Cardiac fibroblast (primary cell): ENCODE results near the gene CFH.

Experiments
- DNase-seq, 2 donors: peaks; one replicate each; pipeline versions ENCODE4 v3.0.0 to v3.0.0-alpha.2; 2010; ENCODE audit warnings: low read depth in 2 of 2
- H3K4me3 ChIP-seq, 2 donors: replicated peaks in 1 of 2; 1 replicate in 1 of 2; 2 replicates in 1 of 2; pipeline ENCODE4 v1.5.1; 2011; ENCODE audit warnings: low read depth in 2 of 2, low read length in 2 of 2, mild to moderate bottlenecking in 2 of 2, moderate library complexity in 1 of 2
- CTCF ChIP-seq: IDR thresholded peaks from one replicate; pipeline ENCODE4 v1.5.1; 2011; ENCODE audit warnings: low read depth, mild to moderate bottlenecking, low read length, inconsistent platforms

The CFH gene

GRCh38 chr1:196660852-196661251 lies 9.0 kb downstream of the CFH start:
- TF ChIP-seq CTCF = peak; percentile 18
- no peak overlapping the region for H3K4me3 ChIP-seq
- DNase-seq = peak; percentile 59 to 64

- no peak for TF ChIP-seq CTCF
- no peak for DNase-seq
- H3K4me3 ChIP-seq = no peak overlapping the region
These were observed 9.5 kb downstream of the CFH start for GRCh38 chr1:196661345-196661744.

GRCh38 chr1:196667131-196667530 lies 15.3 kb downstream of the CFH start:
- no peak for DNase-seq
- no peak for TF ChIP-seq CTCF
- H3K4me3 ChIP-seq = no peak overlapping the region

GRCh38 chr1:196669051-196669450 lies 17.2 kb downstream of the CFH start:
- TF ChIP-seq CTCF = no peak
- no peak overlapping the region for H3K4me3 ChIP-seq
- DNase-seq = no peak

GRCh38 chr1:196669693-196670092 lies 17.9 kb downstream of the CFH start:
- no peak overlapping the region for H3K4me3 ChIP-seq
- no peak for DNase-seq
- no peak for TF ChIP-seq CTCF

- H3K4me3 ChIP-seq = no peak overlapping the region
- no peak for TF ChIP-seq CTCF
- DNase-seq = no peak
These were observed 23.1 kb downstream of the CFH start for GRCh38 chr1:196674908-196675307.

GRCh38 chr1:196677781-196678509 lies 26.1 kb downstream of the CFH start:
- no peak for TF ChIP-seq CTCF
- DNase-seq = no peak

More at GRCh38 chr1:196677781-196678509, 26.1 kb downstream of the CFH start:
- H3K4me3 ChIP-seq = no peak overlapping the region
